ENCODE data around the gene ZMIZ1. TPM values are rescaled to one million over a fixed set of nuclear protein-coding genes. Genes with fewer than 3 reads are reported as not detected.

Gene ZMIZ1
- polyA plus RNA-seq, 1 experiment = 13.0 TPM

DNA sequence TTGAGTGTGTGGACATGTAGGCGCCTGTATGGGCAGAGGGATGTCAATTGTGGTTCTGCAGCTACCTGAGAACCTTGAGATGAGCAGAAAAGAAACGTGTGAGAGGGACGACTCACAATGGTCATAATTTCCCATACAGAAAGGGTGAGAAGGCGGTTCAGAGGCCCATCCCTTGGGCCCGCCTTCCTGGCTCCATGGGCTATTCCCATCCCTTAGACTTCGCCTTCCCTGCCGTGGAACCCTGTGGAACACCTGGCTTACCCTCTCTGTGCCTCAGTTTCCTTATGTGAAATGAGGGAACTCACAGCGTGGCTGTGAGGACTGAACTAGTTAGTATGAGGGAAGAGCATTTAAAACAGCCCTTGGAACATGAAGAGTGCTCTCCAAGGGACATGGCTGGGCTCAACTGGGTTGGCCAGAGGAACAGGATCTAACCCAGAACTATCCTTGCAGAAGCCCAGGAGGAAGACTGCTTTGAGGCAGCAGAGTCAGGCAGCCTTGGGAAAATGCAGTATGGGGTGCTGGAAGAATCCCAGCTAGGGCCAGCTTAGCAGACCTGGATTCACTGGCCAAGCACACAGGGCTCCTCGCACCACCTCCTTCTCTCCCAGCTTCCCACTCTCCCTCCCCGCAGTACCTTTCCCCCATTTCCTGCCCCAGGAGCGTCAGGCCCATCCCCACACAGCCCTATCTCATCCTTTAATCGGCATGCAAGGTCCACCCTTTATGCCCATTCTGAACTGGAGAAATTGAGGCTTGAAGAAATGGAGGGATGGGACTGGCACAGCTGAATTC lies 11.1 kb upstream of the ZMIZ1 start:
- no peak for DNase-seq (ENCODE audit: low read depth)
- H3K4me3 ChIP-seq (ENCODE audit: low read depth, low read length) = no peak overlapping the region
- H3K27me3 ChIP-seq (ENCODE audit: control insufficient read depth, insufficient read depth, low read length) = no peaks in the 10 kb centered on the region; the same call in 1 of the 2 replicates
- no peaks in the 10 kb centered on the region for H3K36me3 ChIP-seq (ENCODE audit: control insufficient read depth, insufficient read depth, low read length)
- TF ChIP-seq, protein P1, sequence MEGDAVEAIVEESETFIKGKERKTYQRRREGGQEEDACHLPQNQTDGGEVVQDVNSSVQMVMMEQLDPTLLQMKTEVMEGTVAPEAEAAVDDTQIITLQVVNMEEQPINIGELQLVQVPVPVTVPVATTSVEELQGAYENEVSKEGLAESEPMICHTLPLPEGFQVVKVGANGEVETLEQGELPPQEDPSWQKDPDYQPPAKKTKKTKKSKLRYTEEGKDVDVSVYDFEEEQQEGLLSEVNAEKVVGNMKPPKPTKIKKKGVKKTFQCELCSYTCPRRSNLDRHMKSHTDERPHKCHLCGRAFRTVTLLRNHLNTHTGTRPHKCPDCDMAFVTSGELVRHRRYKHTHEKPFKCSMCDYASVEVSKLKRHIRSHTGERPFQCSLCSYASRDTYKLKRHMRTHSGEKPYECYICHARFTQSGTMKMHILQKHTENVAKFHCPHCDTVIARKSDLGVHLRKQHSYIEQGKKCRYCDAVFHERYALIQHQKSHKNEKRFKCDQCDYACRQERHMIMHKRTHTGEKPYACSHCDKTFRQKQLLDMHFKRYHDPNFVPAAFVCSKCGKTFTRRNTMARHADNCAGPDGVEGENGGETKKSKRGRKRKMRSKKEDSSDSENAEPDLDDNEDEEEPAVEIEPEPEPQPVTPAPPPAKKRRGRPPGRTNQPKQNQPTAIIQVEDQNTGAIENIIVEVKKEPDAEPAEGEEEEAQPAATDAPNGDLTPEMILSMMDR (IDR thresholded peaks at IDR 0.05; ENCODE audit: insufficient read depth, low read depth, low read length) = no peak
- CTCF ChIA-PET = interaction anchor here (0.8 kb wide), 1 partner anchor 641 kb away, joined by 3 read pairs; no protein-coding TSS in a partner anchor
- POLR2A ChIA-PET = no interaction called here

DNA sequence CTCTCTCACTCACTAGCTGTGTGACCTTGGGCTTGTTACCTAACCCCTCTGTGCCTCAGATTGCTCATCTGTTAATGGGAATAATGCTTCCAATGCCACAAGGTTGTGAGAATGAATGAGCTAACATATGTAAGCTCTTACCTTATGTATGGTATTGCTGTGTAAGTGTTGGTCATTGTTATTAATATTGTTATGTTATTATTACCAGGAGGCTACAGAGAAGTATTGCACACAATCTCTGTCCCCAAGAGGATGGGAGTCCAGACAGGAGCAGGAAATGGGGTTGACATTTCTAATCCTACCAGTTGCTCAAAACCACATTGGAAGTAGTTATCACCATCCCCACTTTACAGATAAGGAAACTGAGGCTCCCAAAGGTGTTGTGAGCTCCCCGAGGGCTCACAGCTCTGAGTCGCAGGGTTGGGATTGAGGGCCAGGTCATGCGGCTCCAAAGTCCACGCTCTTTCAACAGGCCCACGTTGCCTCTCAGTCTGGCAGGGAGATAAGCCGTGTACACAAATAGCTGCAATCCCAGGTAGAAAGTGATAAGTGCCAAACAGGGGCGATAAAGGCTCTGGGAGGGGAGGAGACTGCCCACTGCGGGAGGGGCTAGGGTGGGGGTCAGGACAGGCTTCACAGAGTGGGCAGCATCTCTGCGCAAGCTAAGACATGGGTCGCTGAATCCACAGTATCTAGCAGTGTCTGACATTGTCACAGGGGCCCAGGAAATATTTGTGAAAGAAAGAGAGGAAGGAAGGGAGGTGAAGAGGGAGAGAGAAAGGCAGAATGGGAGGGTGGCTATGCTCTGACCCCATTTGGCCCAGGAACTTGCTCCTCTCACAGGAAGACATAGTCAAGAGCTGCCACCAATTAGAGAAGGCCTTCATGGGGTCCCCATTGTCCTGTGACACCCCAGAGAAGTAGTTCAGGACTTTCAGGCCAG lies 9.6 kb upstream of the ZMIZ1 start:
- H3K36me3 ChIP-seq (ENCODE audit: control insufficient read depth, insufficient read depth, low read length) = no peaks in the 10 kb centered on the region
- H3K4me3 ChIP-seq (ENCODE audit: low read depth, low read length) = no peak overlapping the region
- no peak for DNase-seq (ENCODE audit: low read depth)
- TF ChIP-seq, protein P1 (IDR thresholded peaks at IDR 0.05; ENCODE audit: insufficient read depth, low read depth, low read length) = no peak
- POLR2A ChIA-PET = no interaction called here
- H3K27me3 ChIP-seq (ENCODE audit: control insufficient read depth, insufficient read depth, low read length) = no peaks in the 10 kb centered on the region; the same call in 1 of the 2 replicates
- CTCF ChIA-PET = interaction anchor here (0.8 kb wide), 1 partner anchor 642 kb away, joined by 3 read pairs; no protein-coding TSS in a partner anchor

- ChIA-PET CTCF (no interaction called here), POLR2A (no interaction called here)
Measured at GRCh38 chr10:79059859-79060379, 8.8 kb upstream of the ZMIZ1 start.

GRCh38 chr10:79060641-79061255 lies 8.0 kb upstream of the ZMIZ1 start:
- ChIA-PET POLR2A (no interaction called here), CTCF (interaction anchor here (0.6 kb wide), 1 partner anchor 24 kb away, joined by 3 read pairs; no protein-coding TSS in a partner anchor)
- Histone ChIP-seq H3K27me3 (ENCODE audit: control insufficient read depth, insufficient read depth, low read length) (no peaks in the 10 kb centered on the region; the same call in 1 of the 2 replicates), H3K36me3 (ENCODE audit: control insufficient read depth, insufficient read depth, low read length) (no peaks in the 10 kb centered on the region), H3K4me3 (ENCODE audit: low read depth, low read length) (no peak overlapping the region)
- TF ChIP-seq, protein P1 (IDR thresholded peaks at IDR 0.05; ENCODE audit: insufficient read depth, low read depth, low read length) = no peak
- DNase-seq (ENCODE audit: low read depth) = no peak

More at GRCh38 chr10:79059859-79060379, 8.8 kb upstream of the ZMIZ1 start:
- Histone ChIP-seq H3K27me3 (ENCODE audit: control insufficient read depth, insufficient read depth, low read length) (no peaks in the 10 kb centered on the region; the same call in 1 of the 2 replicates), H3K4me3 (ENCODE audit: low read depth, low read length) (no peak overlapping the region), H3K36me3 (ENCODE audit: control insufficient read depth, insufficient read depth, low read length) (no peaks in the 10 kb centered on the region)
- DNase-seq (ENCODE audit: low read depth) = no peak
- TF ChIP-seq, protein P1 (IDR thresholded peaks at IDR 0.05; ENCODE audit: insufficient read depth, low read depth, low read length) = no peak
